ENCODE results near the gene NUP188.

The NUP188 gene

GRCh38 chr9:128913995-128914772 is 33.3 kb upstream of the NUP188 start:
- POLR2A ChIA-PET: interaction anchor here (0.6 kb wide), 1 partner anchor 35 kb away, joined by 4 read pairs; no protein-coding TSS in a partner anchor
- CTCF ChIA-PET: interaction anchor here (1.3 to 1.5 kb wide), 2 partner anchors 21 to 96 kb away, joined by 3 to 4 read pairs; no protein-coding TSS in a partner anchor
- no peak for DNase-seq (ENCODE audit: extremely low spot score)
- TF ChIP-seq, protein P1, sequence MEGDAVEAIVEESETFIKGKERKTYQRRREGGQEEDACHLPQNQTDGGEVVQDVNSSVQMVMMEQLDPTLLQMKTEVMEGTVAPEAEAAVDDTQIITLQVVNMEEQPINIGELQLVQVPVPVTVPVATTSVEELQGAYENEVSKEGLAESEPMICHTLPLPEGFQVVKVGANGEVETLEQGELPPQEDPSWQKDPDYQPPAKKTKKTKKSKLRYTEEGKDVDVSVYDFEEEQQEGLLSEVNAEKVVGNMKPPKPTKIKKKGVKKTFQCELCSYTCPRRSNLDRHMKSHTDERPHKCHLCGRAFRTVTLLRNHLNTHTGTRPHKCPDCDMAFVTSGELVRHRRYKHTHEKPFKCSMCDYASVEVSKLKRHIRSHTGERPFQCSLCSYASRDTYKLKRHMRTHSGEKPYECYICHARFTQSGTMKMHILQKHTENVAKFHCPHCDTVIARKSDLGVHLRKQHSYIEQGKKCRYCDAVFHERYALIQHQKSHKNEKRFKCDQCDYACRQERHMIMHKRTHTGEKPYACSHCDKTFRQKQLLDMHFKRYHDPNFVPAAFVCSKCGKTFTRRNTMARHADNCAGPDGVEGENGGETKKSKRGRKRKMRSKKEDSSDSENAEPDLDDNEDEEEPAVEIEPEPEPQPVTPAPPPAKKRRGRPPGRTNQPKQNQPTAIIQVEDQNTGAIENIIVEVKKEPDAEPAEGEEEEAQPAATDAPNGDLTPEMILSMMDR (IDR thresholded peaks at IDR 0.05; ENCODE audit: control extremely low read depth, extremely low read depth, low read depth, missing control alignments): no peak

DNA sequence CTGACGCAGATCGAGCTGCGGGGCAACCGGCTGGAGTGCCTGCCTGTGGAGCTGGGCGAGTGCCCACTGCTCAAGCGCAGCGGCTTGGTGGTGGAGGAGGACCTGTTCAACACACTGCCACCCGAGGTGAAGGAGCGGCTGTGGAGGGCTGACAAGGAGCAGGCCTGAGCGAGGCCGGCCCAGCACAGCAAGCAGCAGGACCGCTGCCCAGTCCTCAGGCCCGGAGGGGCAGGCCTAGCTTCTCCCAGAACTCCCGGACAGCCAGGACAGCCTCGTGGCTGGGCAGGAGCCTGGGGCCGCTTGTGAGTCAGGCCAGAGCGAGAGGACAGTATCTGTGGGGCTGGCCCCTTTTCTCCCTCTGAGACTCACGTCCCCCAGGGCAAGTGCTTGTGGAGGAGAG is 31.3 kb upstream of the NUP188 start:
- ChIA-PET POLR2A (no interaction called here), CTCF (interaction anchor here (2.0 kb wide), 2 partner anchors 10 to 12 kb away, joined by 6 to 10 read pairs; no protein-coding TSS in a partner anchor)
- DNase-seq (ENCODE audit: extremely low spot score): no peak

DNA sequence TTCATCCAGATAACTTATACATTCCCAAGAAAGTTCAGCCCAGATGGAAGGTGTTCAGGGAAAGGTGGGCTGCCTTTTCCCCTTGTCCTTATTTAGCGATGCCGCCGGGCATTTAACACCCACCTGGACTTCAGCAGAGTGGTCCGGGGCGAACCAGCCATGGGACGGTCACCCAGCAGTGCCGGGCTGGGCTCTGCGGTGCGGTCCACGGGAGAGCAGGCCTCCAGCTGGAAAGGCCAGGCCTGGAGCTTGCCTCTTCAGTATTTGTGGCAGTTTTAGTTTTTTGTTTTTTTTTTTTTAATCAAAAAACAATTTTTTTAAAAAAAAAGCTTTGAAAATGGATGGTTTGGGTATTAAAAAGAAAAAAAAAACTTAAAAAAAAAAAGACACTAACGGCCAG is 30.8 kb upstream of the NUP188 start:
- no peak for DNase-seq (ENCODE audit: extremely low spot score)
- TF ChIP-seq, protein P1 (IDR thresholded peaks at IDR 0.05; ENCODE audit: control extremely low read depth, extremely low read depth, low read depth, missing control alignments): no peak
- POLR2A ChIA-PET: no interaction called here
- CTCF ChIA-PET: interaction anchor here (2.0 kb wide), 2 partner anchors 9 to 12 kb away, joined by 6 to 10 read pairs; no protein-coding TSS in a partner anchor

More for the DNA sequence above, 31.3 kb upstream of the NUP188 start:
- TF ChIP-seq, protein P1 (IDR thresholded peaks at IDR 0.05; ENCODE audit: control extremely low read depth, extremely low read depth, low read depth, missing control alignments): no peak

DNA sequence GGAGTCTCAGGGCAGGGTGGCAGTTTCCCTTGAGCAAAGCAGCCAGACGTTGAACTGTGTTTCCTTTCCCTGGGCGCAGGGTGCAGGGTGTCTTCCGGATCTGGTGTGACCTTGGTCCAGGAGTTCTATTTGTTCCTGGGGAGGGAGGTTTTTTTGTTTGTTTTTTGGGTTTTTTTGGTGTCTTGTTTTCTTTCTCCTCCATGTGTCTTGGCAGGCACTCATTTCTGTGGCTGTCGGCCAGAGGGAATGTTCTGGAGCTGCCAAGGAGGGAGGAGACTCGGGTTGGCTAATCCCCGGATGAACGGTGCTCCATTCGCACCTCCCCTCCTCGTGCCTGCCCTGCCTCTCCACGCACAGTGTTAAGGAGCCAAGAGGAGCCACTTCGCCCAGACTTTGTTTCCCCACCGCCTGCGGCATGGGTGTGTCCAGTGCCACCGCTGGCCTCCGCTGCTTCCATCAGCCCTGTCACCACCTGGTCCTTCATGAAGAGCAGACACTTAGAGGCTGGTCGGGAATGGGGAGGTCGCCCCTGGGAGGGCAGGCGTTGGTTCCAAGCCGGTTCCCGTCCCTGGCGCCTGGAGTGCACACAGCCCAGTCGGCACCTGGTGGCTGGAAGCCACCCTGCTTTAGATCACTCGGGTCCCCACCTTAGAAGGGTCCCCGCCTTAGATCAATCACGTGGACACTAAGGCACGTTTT is 30.2 kb upstream of the NUP188 start:
- TF ChIP-seq, protein P1 (IDR thresholded peaks at IDR 0.05; ENCODE audit: control extremely low read depth, extremely low read depth, low read depth, missing control alignments): no peak
- ChIA-PET POLR2A (no interaction called here), CTCF (interaction anchor here (1.6 to 2.0 kb wide), 4 partner anchors 8 to 111 kb away, joined by 4 to 10 read pairs (median 5); partner anchors contain the start of gene SH3GLB2)
- no peak for DNase-seq (ENCODE audit: extremely low spot score)

DNA sequence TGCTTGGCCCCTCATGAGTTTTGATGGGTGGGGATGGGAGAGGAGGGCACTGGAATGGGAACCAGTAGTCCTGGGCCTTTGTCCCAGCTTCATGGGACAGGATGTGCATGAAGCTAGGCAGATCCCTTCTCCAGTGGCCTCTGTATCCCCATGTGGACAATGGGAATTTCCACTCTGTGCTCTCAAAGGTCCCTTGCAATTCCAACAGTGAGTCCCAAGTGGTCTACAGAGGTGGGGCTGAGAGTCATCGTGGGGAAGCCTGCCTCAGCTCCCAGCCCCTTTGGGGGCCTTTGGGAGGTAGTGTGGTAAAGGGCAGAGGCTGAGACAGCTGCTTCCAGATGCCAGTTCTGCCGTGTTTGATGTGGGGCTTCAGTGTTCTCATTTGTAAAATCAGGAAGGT is 28.6 kb upstream of the NUP188 start:
- TF ChIP-seq, protein P1 (IDR thresholded peaks at IDR 0.05; ENCODE audit: control extremely low read depth, extremely low read depth, low read depth, missing control alignments): no peak
- DNase-seq (ENCODE audit: extremely low spot score): no peak
- ChIA-PET POLR2A (interaction anchor here (0.7 kb wide), 1 partner anchor 61 kb away, joined by 8 read pairs; no protein-coding TSS in a partner anchor), CTCF (interaction anchor here (1.6 to 3.1 kb wide), 3 partner anchors 9 to 109 kb away, joined by 4 to 24 read pairs (median 4); partner anchors contain the start of gene SH3GLB2)

GRCh38 chr9:128919402-128920089 is 28.0 kb upstream of the NUP188 start:
- CTCF ChIA-PET: interaction anchor here (3.1 kb wide), 1 partner anchor 8 kb away, joined by 24 read pairs; no protein-coding TSS in a partner anchor
- no peak for DNase-seq (ENCODE audit: extremely low spot score)
- TF ChIP-seq, protein P1 (IDR thresholded peaks at IDR 0.05; ENCODE audit: control extremely low read depth, extremely low read depth, low read depth, missing control alignments): no peak
- POLR2A ChIA-PET: no interaction called here

Data from GM10248 (cell line).